Activated CD4-positive, alpha-beta T cell treated with anti-CD3 and anti-CD28 coated beads, Interleukin-2, amount 50 U/mL, for 24 hours (primary cell): ENCODE measurements around the gene SLC41A3.
"Not testable (repeated sequence)": the region's sequence is repeated elsewhere in the genome, so short reads cannot be mapped to it uniquely, and the experiment has no call there.

Experiments used
- DNase-seq, 2 donors: peaks; one replicate each; pipeline ENCODE4 v3.0.0-alpha.2; 2020; ENCODE audit warnings: low read depth in 1 of 2, low spot score in 1 of 2

The SLC41A3 gene

DNA sequence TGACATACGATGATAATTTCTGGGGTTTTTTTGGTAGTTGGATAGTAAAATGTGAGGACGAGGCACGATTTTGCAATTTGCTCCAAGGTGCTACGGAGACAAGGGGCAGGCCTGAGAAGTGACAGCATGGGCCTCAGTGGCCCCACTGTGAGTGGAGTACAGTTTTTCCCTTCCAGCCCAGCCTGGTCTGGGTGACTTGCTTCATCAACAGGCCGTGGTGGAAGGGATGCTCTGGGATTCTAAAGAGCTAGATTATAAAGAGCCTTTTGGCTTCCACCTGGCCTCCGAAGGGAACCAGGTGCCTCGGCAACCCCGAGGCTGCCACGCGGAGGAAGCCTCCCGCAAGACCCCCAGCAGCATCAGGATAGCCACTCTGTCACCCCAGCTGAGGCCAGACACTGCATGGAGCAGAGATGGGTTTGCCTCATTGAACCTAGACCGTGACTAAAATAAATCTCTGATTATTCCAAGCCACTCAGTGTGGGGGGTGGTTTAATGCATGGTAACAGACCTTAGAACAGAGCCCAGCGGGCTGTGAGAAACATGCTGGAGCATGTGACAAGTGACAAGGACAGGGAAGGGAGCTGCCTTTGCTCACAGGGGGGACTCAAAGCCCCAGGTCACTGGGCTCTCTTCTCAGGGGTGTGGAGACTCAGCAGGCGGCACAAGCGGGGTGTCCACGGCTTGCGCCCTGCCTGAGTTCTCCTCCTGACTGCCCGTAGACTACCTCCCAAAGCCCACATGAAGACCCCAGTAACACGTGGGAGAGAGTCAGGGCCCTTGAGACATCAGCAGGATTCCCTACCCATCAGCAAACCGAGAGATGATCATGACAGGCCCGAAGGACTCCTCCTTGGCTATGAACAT, 22.6 kb upstream of the SLC41A3 start:
- no peak for DNase-seq

DNA sequence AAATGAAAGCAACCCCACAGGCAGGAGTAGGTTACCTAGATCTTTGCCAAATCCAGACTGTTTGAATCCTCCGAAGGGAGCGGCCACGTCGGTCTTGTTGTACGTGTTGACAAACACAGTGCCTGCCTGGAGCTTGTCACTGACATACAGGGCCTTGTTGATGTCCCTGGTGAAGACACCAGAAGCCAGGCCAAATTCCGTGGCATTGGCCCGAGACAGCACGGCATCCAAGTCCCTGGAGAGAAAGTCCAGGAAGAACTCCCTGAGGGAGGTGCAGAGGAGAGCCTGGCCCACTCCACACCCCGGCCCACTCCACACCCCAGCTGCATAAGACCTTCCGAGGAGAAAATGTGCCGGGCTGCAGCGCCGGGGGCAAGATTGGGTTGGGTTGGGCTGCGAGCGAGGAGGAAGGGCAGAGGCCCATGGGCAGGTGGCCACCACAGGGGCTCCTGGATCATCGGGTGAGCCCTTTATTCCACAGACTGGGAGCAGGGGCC, 21.8 kb upstream of the SLC41A3 start:
- no peak for DNase-seq

DNA sequence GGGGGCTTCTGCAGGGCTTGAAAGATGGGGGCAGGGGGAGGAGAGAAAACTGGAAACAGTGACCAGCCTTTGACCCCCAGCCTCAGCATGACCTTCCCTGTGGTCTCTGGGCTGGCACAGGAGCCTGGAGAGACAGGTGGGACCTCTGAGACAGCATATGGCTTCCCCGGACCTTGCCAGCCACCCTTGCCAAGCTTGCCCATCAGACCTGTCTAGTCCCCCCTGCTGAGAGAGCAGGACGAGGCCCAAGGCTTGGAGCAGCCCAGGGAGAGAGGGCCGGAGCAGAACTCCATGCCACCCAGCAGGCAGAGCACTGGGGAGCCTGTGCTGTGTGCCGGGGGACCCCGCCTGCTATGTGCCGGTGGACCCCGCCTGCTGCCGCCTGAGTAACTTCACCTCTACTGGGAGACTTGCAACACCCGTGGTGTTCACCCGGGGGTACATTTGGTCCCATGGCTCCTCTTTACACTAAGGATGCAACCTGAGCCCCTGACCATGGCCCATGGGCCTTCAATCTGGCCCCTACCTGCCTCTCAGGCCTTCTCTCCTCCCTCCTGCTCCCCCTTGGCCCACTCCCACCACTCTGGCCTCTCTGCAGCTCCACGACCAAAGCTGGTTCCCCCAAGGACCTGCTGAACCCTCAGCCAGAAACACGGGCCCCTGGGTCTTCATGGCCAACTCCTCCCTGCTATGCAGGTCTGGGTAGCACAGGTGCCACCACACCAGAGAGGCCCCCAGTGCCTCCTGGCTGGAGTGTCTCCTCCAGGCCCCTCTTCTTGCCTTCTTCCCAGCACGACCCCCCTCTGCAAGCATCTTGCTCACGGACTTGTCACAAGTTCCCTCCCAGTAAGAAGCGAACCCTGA, 21.1 kb upstream of the SLC41A3 start:
- DNase-seq, result no peak

DNA sequence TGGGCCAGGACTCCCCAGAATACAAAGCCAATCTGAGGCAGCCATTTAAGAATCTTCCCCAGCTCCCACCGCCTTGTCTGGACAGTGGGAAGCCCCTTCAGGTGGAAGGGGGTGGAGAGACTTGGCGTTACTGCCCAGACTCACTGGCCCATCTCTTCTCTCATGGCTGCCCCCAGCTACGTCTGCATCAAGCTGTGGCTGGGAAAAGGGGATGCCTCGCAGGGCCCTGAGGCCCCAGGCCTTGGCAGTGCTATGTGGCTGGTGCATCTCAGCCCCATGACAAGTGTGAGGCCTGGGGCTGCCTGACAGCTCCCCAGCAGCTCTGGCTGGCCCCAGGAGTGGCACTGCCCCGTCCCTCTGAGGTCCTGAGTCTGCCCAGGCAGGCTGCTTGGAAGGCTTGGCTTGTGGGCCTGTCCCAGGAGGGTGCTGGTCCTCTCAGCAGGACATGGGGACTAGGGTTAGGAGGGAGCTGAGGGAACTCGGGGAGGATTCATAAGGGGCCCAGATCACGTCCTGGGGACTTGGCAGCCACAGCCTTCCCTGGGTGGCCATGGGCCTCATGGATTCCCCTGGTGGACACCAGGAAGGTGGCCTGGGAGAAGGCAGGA, 20.2 kb upstream of the SLC41A3 start:
- no peak for DNase-seq

DNA sequence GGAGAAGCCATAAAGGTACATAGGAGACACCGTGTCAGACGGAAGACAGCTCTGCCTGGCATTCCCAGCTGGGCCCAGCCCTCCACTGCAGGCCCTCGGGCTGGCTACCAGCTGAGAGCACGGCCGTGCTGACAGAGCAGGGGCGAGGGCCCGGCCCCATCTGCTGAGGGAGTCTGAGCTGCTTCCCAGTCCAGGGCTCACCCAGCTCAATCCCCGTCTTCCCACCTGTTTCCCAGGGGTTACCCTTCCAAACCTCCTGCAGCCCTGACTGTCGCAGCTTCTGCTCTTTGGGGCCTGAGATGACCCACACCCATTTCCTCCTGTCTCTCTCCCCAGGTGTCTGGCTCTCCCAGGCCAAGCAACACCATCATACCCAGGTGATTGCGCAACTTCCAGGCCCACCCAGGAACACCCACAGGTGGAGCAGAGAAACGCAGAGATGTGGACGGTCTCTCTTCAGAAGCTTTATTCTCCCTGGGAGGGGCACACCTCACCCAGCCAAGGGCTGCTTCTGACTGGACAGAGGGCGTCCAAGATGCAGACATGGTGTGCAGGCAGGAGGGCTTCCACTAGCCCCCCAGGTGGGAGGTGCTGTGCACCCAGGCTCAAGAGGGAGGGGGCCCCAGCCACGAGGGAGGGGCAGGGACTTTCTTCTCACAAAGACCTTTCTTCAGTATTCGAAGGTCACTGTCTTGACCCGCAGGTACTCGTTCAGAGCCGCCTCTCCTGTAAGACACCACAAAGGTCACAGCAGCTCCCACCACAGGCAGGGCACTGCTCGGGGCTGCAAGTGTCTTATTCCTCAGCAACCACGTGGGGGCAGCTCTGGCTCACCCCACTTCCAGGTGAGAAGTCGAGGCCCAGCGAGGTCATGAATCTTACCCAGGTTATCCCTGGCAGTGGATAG, 19.4 kb upstream of the SLC41A3 start:
- no peak for DNase-seq

DNA sequence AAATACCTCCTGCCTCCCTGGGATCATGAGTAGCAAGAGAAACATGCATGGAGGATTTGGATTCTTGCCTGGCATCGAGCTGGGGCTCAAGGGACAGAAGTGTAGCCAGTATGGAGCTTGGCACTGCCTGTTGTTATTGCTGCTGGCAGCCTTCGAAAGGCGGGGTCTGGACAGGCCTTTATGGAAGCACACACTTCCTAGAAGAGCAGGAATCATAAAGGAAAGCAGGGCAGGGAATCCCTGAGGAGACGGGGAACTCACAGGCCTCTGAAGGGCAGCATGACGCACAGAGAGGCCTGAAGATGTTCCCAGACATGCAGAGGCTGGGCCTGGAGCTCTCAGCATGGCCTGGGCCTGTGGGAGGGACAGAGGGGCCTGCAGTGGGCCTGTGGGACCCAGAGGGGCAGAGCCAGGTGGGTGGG, 18.6 kb upstream of the SLC41A3 start:
- DNase-seq, result no peak

DNA sequence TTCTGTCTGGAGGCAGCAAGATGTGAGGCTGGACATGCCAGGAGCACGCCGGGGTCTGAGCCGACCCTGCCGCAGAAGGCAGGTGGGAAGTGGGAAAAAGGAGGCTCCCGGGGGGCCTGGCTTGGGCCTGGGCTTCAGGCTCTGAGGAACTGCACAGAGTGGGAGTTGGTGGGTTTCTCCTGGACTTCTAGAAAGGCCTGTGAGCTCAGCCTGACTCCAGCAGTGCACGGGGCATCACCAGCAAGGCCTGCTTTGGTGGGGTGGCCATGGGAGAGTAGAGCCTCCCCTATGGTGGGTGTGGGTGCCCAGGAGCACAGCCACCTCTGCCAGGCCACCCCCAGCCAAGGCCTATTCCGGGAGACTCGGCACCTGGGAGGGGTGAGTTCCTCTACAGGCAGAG, 18.1 kb upstream of the SLC41A3 start:
- DNase-seq, result no peak

DNA sequence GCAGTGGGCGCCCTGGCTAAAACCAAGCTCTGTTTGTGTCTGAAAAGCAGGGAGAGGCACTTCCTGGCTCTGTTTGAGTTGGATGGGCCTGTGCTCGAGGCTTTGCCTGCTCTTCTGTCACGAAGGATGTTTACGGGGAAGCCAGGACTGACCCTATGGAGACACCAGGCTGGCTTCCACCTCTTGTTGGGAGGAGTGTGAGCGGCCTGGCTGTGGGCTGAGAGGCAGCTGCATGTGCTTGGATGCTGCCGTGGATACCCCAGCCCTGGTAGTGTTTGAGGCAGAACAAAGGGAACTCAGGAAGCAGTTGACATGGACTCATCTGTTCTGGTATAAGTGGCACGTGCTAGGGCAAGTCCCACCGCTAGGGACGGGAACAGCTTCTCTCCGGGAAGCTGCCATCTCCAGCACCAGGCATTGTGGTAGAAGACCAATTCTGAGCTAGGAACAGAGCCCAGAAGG, 17.6 kb upstream of the SLC41A3 start:
- DNase-seq, result no peak

DNA sequence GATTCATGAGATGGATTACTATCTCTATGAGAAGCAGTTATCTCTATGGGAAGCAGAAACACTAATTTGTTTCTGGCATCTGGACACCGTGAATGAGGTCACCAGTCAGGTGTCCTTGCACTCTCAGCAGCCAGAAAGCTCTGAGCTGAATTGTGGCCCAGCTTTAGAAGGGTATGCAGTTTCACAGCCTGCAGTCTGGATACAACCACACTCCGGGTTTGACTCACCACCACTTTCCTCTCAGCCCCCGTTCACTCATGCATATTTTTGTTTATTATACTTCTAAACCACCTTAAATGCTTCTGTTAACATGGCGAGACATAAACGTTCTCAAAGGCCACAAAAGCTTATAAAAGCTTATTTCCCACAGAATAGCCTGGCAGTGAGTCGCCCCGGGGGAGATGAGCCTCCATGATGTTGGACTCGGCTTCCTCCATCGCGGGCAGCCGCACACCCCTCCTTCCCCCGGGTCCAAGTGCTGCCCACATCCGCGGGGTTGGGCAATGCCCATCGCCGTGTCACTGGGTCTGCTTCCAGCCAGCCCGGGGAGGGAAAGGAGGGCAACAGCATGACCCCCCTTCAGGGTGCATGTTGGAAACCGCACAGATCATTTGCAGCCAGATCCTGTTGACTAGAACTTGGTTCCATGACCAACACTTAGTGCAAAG, 16.8 kb upstream of the SLC41A3 start:
- DNase-seq, result no peak

DNA sequence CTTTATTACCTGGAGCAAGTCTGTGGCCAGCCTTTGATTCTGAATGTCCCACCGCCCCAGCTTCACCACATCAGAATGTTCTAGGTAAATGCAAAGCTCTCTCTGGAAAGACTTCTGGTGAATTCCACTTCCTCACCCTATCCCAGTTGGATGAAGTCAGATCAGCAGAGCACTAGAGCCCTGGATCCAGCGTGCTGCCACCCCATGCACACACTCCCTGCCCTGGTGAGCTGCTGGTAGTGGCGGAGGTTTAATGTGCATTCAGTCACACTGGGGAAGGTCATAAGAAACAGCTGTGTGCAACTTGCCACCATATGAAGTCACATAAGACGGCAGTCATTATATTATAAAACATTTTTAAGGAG, 16.3 kb upstream of the SLC41A3 start:
- no peak for DNase-seq

DNA sequence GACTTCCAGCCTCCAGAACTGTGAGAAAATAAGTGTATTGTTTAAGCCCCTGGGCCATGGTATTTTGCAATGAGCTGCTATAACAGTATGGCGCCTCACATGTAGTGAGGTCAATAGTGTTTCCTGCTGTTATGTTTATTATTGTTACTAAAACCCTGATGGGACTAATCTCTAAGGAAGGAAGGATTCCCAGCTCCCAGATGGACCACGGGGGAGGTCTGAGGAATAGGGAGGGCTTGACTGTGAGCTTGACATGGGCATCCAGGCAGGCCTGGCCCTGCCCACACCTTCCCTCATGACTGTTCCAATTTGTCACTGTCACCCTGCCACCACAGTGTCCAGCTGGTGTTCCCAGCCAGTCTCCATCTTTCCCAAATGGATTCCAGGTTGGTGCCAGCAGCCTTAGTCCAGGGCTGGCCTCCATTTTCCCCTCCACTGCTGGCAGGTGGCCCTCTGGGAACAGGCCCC, 14.5 kb upstream of the SLC41A3 start:
- DNase-seq, result no peak

DNA sequence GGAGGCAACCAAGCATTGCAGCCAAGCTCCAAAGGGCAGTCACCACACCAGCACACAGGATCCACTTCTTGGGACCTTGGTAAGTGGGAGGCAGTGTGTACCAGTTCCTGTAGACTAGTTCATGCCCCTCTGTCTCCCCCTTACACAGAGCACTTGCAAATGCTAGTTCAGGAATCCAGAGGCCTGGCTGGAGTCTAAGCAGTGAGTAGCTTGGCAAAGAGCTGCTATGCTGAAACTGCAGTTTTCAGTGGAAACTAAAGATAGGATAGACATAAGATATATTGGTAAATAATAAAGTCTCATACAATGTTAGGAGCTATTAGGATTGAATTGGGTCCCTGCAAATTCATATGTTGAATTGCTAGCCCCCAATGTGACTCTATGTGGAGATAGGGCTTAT, 13.9 kb upstream of the SLC41A3 start:
- DNase-seq, result no peak

DNA sequence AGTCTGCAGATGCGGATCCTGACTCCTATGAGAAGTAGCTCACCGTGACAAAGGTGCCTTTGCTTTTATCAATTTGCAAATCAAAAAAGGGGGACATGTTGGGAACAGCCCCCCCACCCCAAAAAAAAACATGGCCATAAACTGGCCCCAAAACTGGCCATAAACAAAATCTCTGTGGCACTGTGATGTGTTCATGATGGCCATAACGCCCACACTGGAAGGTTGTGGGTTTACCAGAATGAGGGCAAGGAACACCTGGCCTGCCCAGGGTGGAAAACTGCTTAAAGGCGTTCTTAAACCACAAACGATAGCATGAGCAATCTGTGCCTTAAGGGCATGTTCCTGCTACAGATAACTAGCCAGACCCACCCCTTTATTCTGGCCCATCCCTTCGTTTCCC, 12.3 kb upstream of the SLC41A3 start:
- DNase-seq, result not testable (repeated sequence)

DNA sequence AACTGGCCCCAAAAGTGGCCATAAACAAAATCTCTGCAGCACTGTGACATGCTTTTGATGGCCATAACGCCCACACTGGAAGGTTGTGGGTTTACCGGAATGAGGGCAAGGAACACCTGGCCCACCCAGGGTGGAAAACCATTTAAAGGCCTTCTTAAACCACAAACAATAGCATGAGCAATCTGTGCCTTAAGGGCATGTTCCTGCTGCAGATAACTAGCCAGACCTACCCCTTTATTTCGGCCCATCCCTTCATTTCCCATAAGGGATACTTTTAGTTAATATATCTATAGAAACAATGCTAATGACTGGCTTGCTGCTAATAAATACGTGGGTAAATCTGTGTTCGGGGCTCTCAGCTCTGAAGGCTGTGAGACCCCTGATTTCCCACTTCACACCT, 8.2 kb upstream of the SLC41A3 start:
- not testable (repeated sequence) for DNase-seq

DNA sequence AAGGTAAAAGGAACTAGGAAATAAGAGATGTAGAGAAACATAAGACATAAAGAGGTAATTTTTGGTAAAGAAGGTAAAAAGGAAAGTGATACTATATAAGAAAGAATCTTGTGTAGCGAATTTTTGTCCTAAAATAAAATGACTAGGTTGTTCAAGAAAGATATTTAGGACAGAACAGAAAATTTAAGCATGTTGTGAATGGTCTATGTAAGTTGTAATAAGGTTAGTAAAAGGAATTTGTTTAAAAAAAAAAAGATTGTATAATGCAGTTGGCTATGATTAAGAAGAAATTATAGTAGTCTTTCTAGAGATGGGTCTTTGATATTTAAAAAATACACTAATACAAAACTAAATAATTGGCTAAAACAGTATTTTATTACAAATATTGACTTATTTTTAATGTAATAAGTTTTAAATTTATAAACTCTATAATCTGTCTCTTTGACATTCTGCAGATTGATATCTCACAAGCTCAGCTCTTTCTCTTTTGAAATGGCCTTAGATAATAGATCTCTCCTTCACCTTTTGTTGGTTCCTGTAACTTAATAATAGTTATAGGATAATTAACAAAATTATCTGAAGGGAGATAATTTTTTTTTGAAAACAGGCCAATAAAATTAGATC, 3.7 kb upstream of the SLC41A3 start:
- DNase-seq, result no peak

DNA sequence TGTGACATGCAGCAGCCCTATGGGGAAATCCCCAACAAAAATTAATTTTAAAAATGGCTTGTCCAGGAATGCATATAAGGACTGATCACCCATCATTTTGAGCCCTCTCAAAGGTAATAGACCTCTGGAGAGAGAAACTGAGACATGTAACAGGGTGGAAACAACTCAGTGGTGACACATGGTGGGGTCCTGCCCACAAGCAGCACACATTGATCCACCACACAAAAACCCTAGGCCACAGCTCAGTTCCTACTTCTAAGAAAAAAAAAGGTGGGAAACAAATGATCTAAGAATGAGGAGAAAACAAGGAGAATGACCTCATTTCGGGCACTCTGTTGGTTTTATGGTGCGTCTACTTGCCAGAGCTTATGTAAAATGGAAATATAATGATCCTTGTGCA, 1.9 kb upstream of the SLC41A3 start:
- no peak for DNase-seq

DNA sequence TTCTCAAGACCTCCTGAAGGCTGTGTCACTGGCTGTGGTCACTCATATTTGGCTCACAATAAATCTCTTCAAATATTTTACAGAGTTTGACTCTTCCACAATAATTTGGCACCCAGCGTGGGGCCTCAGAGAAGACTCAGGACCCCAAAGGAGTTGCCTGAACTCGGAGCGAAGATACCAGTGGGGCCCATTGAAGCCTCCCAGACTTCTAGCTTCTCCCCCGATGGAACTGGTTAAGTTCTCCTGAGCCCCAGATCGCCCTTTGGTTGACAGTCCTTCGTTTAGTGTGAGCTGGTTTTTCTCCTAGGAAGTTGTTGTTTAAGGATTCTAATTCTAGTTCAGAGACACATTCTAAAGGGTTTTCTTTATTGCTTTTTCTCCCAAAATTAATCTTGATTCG, 1.4 kb upstream of the SLC41A3 start:
- DNase-seq, result no peak

DNA sequence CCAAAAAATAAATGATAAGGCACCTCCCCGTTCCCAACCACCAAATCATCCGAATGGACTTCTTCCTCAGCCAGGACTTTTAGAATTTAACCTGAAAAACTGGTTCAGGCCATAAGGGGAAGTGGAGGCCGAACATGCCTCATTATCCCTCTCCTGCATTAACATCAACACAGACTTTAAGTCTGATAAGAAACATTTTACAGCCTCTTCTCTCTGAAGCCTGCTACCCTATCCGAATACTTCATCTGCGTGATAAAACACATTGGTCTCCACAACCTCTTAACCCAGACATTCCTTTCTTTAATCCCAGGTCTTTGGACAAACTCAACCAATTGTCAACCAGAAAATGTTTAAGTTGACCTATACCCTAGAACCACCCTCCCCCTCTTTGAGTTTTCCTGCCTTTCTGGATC, 850 bp upstream of the SLC41A3 start:
- no peak for DNase-seq

DNA sequence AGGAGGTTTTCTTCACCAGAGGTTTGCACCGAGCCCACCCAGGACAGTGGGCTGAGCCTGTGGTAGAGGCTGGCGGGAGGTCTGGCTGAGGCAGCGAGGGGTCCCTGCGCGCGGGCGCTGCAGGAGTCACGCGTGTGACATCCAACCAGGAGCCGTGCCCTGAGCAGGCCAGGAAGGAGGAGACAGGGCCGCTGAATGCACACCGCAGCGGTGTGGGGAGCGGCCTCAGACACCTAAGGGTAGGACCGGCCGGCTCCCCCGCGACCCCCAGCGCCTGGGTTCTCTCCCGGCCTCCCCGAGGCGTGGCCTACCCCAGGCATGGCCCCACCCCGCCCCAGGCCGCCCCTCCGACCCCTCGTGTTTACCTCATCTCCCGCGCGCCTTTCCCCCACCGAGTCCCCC, 412 bp downstream of the SLC41A3 start:
- DNase-seq, result peak; percentile 7 to 19

DNA sequence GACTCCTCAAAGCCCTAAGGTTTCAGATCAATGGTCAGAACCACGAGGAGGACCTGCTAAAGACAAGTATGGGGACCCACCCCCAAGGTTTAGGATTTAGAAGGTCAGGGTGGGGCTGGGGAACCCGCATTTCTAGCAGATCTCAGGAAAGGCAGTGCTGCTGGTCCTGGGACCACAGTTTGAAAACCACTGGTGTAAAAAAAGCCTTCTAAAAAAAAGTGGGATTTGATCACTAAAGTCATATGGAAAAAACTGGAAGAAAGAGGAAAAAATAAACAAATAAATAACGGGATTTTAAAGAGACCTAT, 832 bp downstream of the SLC41A3 start:
- DNase-seq, result no peak
